Caco-2 (cell line): ENCODE results near the gene GPR4. TPM values are rescaled to one million over a fixed set of nuclear protein-coding genes. Genes with fewer than 3 reads are reported as not detected.

Source experiments
- BruUV-seq: library from RNA; stranded (reverse); fragments of 400-500 nt; replicated peaks from 2 replicates; lab custom pipeline; 2021; lab: Mats Ljungman, UMichigan
- CTCF ChIA-PET: fragments of 300-600 bp; sonication (Branson Sonifier 250); formaldehyde crosslinking; loops from one replicate; lab custom pipeline; 2022; ENCODE audit warnings: antibody characterized with exemption; lab: Charles Lee
- POLR2A ChIA-PET: fragments of 300-600 bp; sonication (Branson Sonifier 250); formaldehyde crosslinking; loops from one replicate; lab custom pipeline; 2022; ENCODE audit warnings: antibody characterized with exemption; lab: Charles Lee
- DNase-seq, 2 experiments: peaks; one replicate each; pipeline versions ENCODE4 v3.0.0 to v3.0.0-alpha.2; 2020 to 2022
- H3K27me3 ChIP-seq: replicated peaks from 2 replicates; pipeline ENCODE4 v1.6.0; 2011; ENCODE audit warnings: low read length; ENCODE audit not compliant: control insufficient read depth, insufficient read depth
- H3K36me3 ChIP-seq: 2 replicates; pipeline ENCODE4 v1.5.1; 2011; ENCODE audit warnings: low read length; ENCODE audit not compliant: control insufficient read depth, insufficient read depth
- H3K4me1 ChIP-seq: fragments of 250-450 bp; sonication (Bioruptor Pico); 2 replicates; pipeline ENCODE4 v1.5.1; 2020; ENCODE audit warnings: mild to moderate bottlenecking
- H3K4me3 ChIP-seq: 2 replicates; pipeline ENCODE4 v1.5.1; 2011; ENCODE audit warnings: low read depth, mild to moderate bottlenecking, control low read depth, low read length
- H3K9me3 ChIP-seq: fragments of 250-450 bp; sonication (Bioruptor Pico); 2 replicates; pipeline ENCODE4 v1.5.1; 2020; ENCODE audit warnings: mild to moderate bottlenecking, moderate library complexity
- H3K27ac Mint-ChIP-seq: one replicate; pipeline ENCODE4 v1.8.0; 2022; ENCODE audit warnings: mixed read lengths; ENCODE audit not compliant: unreplicated experiment
- H3K27me3 Mint-ChIP-seq: one replicate; pipeline ENCODE4 v1.8.0; 2022; ENCODE audit warnings: mixed read lengths; ENCODE audit not compliant: insufficient read depth, unreplicated experiment
- H3K36me3 Mint-ChIP-seq: one replicate; pipeline ENCODE4 v1.8.0; 2022; ENCODE audit warnings: mild to moderate bottlenecking, mixed read lengths; ENCODE audit not compliant: insufficient read depth, unreplicated experiment
- H3K4me1 Mint-ChIP-seq: one replicate; pipeline ENCODE4 v1.8.0; 2022; ENCODE audit warnings: low read depth, mixed read lengths; ENCODE audit not compliant: unreplicated experiment
- H3K4me3 Mint-ChIP-seq: one replicate; pipeline ENCODE4 v1.8.0; 2022; ENCODE audit warnings: mild to moderate bottlenecking, moderate library complexity, mixed read lengths; ENCODE audit not compliant: unreplicated experiment
- H3K9me3 Mint-ChIP-seq: one replicate; pipeline ENCODE4 v1.8.0; 2022; ENCODE audit warnings: mixed read lengths; ENCODE audit not compliant: unreplicated experiment
- CTCF ChIP-seq, 2 experiments: fragments of 200-600 bp in 1 of 2; IDR thresholded peaks; 1 replicate in 1 of 2; 2 replicates in 1 of 2; pipeline versions ENCODE4 v1.5.1 to v1.8.0; 2011 to 2022; ENCODE audit warnings: antibody characterized with exemption in 1 of 2, control low read depth in 1 of 2, inconsistent platforms in 1 of 2, low read depth in 1 of 2, low read length in 1 of 2, mild to moderate bottlenecking in 1 of 2, moderate library complexity in 1 of 2; ENCODE audit not compliant: insufficient read depth in 1 of 2, severe bottlenecking in 1 of 2, unreplicated experiment in 1 of 2
- intact Hi-C: fragments of 100-400 bp; cut with micrococcal nuclease; formaldehyde crosslinking; loops from one replicate; pipeline ENCODE4 v1.10.0; 2022; ENCODE audit not compliant: unreplicated experiment
- total RNA-seq: library from RNA; stranded (reverse); gene quantifications from 2 replicates; pipeline ENCODE4 v1.2.3, GENCODE V29; 2022

The GPR4 gene
- total RNA-seq, 1 experiment from 2014 or later = not detected

GRCh38 chr19:45578861-45579260 lies 23.2 kb downstream of the GPR4 start:
- Mint-ChIP-seq H3K36me3 (peaks cover 12% of the 10 kb centered on the region), H3K27me3 (no peaks in the 10 kb centered on the region), H3K9me3 (no peaks in the 10 kb centered on the region), H3K27ac (peak overlapping the region; percentile 81), H3K4me3 (peak overlapping the region; percentile 47), H3K4me1 (peaks cover 37% of the 10 kb centered on the region)
- DNase-seq = no peak
- H3K9me3 ChIP-seq = peaks cover 4% of the 10 kb centered on the region; the same call in 1 of the 2 replicates
- intact Hi-C loops = no loop called here
- POLR2A ChIA-PET = no interaction called here
- H3K4me1 ChIP-seq = peaks cover 39% of the 10 kb centered on the region
- no peak overlapping the region for H3K4me3 ChIP-seq
- no peaks in the 10 kb centered on the region for H3K27me3 ChIP-seq
- TF ChIP-seq CTCF (IDR thresholded peaks at IDR 0.05; ENCODE audit: insufficient read depth in 1 of 2, low read depth in 1 of 2, low read length in 1 of 2, severe bottlenecking in 1 of 2, unreplicated experiment in 1 of 2) = no peak
- peaks cover 2% of the 10 kb centered on the region; the same call in 1 of the 2 replicates for H3K36me3 ChIP-seq
- CTCF ChIA-PET = no interaction called here
- BruUV-seq = no TSS peak

- no peaks in the 10 kb centered on the region for H3K9me3 Mint-ChIP-seq
- Histone ChIP-seq H3K4me3 (peak overlapping the region; percentile 2; the same call in 1 of the 2 replicates), H3K4me1 (peaks cover 30% of the 10 kb centered on the region), H3K9me3 (no peaks in the 10 kb centered on the region), H3K27me3 (no peaks in the 10 kb centered on the region), H3K36me3 (peaks cover 2% of the 10 kb centered on the region; the same call in 1 of the 2 replicates)
- peak; percentile 79 to 81 for DNase-seq
- peak overlapping the region; percentile 72 for H3K4me3 Mint-ChIP-seq
- peak overlapping the region; percentile 92 for H3K27ac Mint-ChIP-seq
- ChIA-PET POLR2A (interaction anchor here (0.6 to 1.2 kb wide), 3 partner anchors 46 to 153 kb away, joined by 3 to 6 read pairs (median 4); partner anchors contain the start of gene FBXO46), CTCF (interaction anchor here (0.6 to 1.2 kb wide), 9 partner anchors 19 to 100 kb away, joined by 3 to 8 read pairs (median 3); no protein-coding TSS in a partner anchor)
- peaks cover 30% of the 10 kb centered on the region for H3K4me1 Mint-ChIP-seq
- TF ChIP-seq CTCF (IDR thresholded peaks at IDR 0.05; ENCODE audit: insufficient read depth in 1 of 2, low read depth in 1 of 2, low read length in 1 of 2, severe bottlenecking in 1 of 2, unreplicated experiment in 1 of 2) = no peak
- BruUV-seq = no TSS peak
- peaks cover 3% of the 10 kb centered on the region for H3K36me3 Mint-ChIP-seq
- intact Hi-C loops = no loop called here
- H3K27me3 Mint-ChIP-seq = no peaks in the 10 kb centered on the region
Measured at GRCh38 chr19:45577111-45577905, 24.7 kb downstream of the GPR4 start.

- no peak for DNase-seq
- H3K4me1 Mint-ChIP-seq = peaks cover 27% of the 10 kb centered on the region
- no peaks in the 10 kb centered on the region for H3K9me3 Mint-ChIP-seq
- no peaks in the 10 kb centered on the region for H3K27me3 Mint-ChIP-seq
- H3K4me1 ChIP-seq = peaks cover 30% of the 10 kb centered on the region
- H3K4me3 Mint-ChIP-seq = peak overlapping the region; percentile 72
- H3K27ac Mint-ChIP-seq = peak overlapping the region; percentile 92
- ChIA-PET CTCF (interaction anchor here (0.6 to 1.2 kb wide), 7 partner anchors 18 to 101 kb away, joined by 3 to 8 read pairs (median 3); no protein-coding TSS in a partner anchor), POLR2A (interaction anchor here (0.6 to 1.2 kb wide), 3 partner anchors 46 to 154 kb away, joined by 3 to 6 read pairs (median 4); partner anchors contain the start of gene FBXO46)
- H3K9me3 ChIP-seq = no peaks in the 10 kb centered on the region
- no peaks in the 10 kb centered on the region for H3K27me3 ChIP-seq
- no TSS peak for BruUV-seq
- TF ChIP-seq CTCF (IDR thresholded peaks at IDR 0.05; ENCODE audit: insufficient read depth in 1 of 2, low read depth in 1 of 2, low read length in 1 of 2, severe bottlenecking in 1 of 2, unreplicated experiment in 1 of 2) = no peak
- no peak overlapping the region for H3K4me3 ChIP-seq
- peaks cover 2% of the 10 kb centered on the region; the same call in 1 of the 2 replicates for H3K36me3 ChIP-seq
- intact Hi-C loops = no loop called here
- no peaks in the 10 kb centered on the region for H3K36me3 Mint-ChIP-seq
Measured at GRCh38 chr19:45576682-45577081, 25.3 kb downstream of the GPR4 start.
